SU-DHL-6 (cell line): ENCODE results near the gene SRP54.
"Not testable (repeated sequence)": the region's sequence is repeated elsewhere in the genome, so short reads cannot be mapped to it uniquely, and the experiment has no call there.

ENCODE experiments used
- H2AFZ ChIP-seq: fragments of 200-600 bp; sonication (generic); 2 replicates; pipeline ENCODE4 v1.6.1; 2014; ENCODE audit warnings: low read depth, mild to moderate bottlenecking, moderate library complexity, mixed read lengths, antibody characterized with exemption, low read length; ENCODE audit not compliant: severe bottlenecking
- H3F3A ChIP-seq: fragments of 200-600 bp; shearing (Covaris generic); 2 replicates; pipeline ENCODE4 v1.6.0; 2016; ENCODE audit warnings: antibody characterized with exemption, mild to moderate bottlenecking; ENCODE audit not compliant: insufficient read depth
- H3K27ac ChIP-seq: fragments of 200-600 bp; sonication (generic); 2 replicates; pipeline ENCODE4 v1.5.1; 2016; ENCODE audit warnings: low read depth, mild to moderate bottlenecking, low read length, moderate library complexity, mixed read lengths
- H3K27me3 ChIP-seq: fragments of 200-600 bp; sonication (generic), shearing (Covaris generic); 2 replicates; pipeline ENCODE4 v1.6.0; 2014; ENCODE audit warnings: mild to moderate bottlenecking, low read length
- H3K36me3 ChIP-seq: fragments of 200-600 bp; sonication (generic); 2 replicates; pipeline ENCODE4 v1.6.1; 2014; ENCODE audit warnings: mild to moderate bottlenecking, low read length, mixed read lengths
- H3K4me2 ChIP-seq: fragments of 300-600, 200-600 bp; shearing (Covaris generic), sonication (generic); 2 replicates; pipeline ENCODE4 v1.6.0; 2014; ENCODE audit warnings: low read length, low read depth, mild to moderate bottlenecking; ENCODE audit not compliant: poor library complexity, severe bottlenecking
- H3K4me3 ChIP-seq: fragments of 200-600 bp; sonication (generic); 2 replicates; pipeline ENCODE4 v1.5.1; 2014; ENCODE audit warnings: antibody characterized with exemption, low read length, mild to moderate bottlenecking, mixed read lengths; ENCODE audit not compliant: insufficient read depth, poor library complexity, severe bottlenecking
- H3K79me2 ChIP-seq: fragments of 200-600 bp; sonication (generic); 2 replicates; pipeline ENCODE4 v1.6.1; 2014; ENCODE audit warnings: mild to moderate bottlenecking, low read length, moderate library complexity; ENCODE audit not compliant: insufficient read depth
- H3K9ac ChIP-seq: fragments of 200-600 bp; sonication (generic); 2 replicates; pipeline ENCODE4 v1.7.0; 2014; ENCODE audit warnings: mild to moderate bottlenecking, low read length
- H3K9me2 ChIP-seq: fragments of 200-600 bp; sonication (generic); replicated peaks from 2 replicates; pipeline ENCODE4 v1.6.1; 2014; ENCODE audit warnings: low read length; ENCODE audit not compliant: insufficient read depth
- H3K9me3 ChIP-seq: fragments of 200-600 bp; sonication (generic); 2 replicates; pipeline ENCODE4 v1.6.1; 2014; ENCODE audit warnings: low read length, mixed read lengths; ENCODE audit not compliant: insufficient read depth
- H4K20me1 ChIP-seq: fragments of 200-600 bp; sonication (generic); 2 replicates; pipeline ENCODE4 v1.6.1; 2014; ENCODE audit warnings: low read depth, mild to moderate bottlenecking, antibody characterized with exemption, low read length, moderate library complexity, mixed read lengths
- EZH2phosphoT487 ChIP-seq: fragments of 200-600 bp; sonication (generic), shearing (Covaris generic); conservative IDR thresholded peaks from 2 replicates; pipeline ENCODE4 v1.6.1; 2018; ENCODE audit warnings: mild to moderate bottlenecking, antibody characterized with exemption, low read length, moderate library complexity, mixed read lengths
- TF ChIP-seq, protein P1 (sequence below): fragments of 200-600 bp; sonication (generic); IDR thresholded peaks from one replicate; pipeline ENCODE4 v1.5.1; 2017; ENCODE audit warnings: antibody characterized with exemption, mild to moderate bottlenecking, low read length, moderate library complexity; ENCODE audit not compliant: insufficient read depth, poor library complexity, severe bottlenecking

The SRP54 gene

DNA sequence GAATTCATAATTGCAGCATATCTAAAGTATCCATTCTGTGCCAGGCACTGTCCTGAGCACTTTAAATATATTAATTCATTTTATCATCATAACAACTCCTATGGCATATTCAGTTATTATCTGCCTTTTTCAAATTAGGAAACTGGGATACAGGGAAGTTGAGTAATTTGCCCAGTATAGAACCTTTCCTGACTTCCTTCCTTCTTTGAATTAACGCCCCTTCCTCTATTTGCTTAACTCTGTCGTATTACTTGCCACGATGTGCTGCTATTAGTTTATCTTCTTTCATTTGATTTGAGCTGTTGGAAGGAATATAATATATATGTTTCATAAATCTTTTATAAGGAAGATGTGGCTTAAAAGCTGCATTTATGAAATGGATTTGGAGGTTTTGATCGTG is 37.9 kb downstream of the SRP54 start:
- no peak overlapping the region for H3K27ac ChIP-seq
- H3K36me3 ChIP-seq, result peaks cover 35% of the 10 kb centered on the region; the same call in 1 of the 2 replicates
- H3K4me2 ChIP-seq, result no peak overlapping the region
- no peaks in the 10 kb centered on the region for H3K79me2 ChIP-seq
- no peak overlapping the region for H3K9ac ChIP-seq
- no peak for TF ChIP-seq EZH2phosphoT487
- TF ChIP-seq, protein P1, sequence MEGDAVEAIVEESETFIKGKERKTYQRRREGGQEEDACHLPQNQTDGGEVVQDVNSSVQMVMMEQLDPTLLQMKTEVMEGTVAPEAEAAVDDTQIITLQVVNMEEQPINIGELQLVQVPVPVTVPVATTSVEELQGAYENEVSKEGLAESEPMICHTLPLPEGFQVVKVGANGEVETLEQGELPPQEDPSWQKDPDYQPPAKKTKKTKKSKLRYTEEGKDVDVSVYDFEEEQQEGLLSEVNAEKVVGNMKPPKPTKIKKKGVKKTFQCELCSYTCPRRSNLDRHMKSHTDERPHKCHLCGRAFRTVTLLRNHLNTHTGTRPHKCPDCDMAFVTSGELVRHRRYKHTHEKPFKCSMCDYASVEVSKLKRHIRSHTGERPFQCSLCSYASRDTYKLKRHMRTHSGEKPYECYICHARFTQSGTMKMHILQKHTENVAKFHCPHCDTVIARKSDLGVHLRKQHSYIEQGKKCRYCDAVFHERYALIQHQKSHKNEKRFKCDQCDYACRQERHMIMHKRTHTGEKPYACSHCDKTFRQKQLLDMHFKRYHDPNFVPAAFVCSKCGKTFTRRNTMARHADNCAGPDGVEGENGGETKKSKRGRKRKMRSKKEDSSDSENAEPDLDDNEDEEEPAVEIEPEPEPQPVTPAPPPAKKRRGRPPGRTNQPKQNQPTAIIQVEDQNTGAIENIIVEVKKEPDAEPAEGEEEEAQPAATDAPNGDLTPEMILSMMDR, result no peak
- H3K9me2 ChIP-seq, result no peaks in the 10 kb centered on the region
- no peaks in the 10 kb centered on the region for H3K27me3 ChIP-seq
- H3K4me3 ChIP-seq, result no peak overlapping the region
- no peak overlapping the region for H2AFZ ChIP-seq
- H3F3A ChIP-seq, result no peaks in the 10 kb centered on the region
- no peaks in the 10 kb centered on the region for H4K20me1 ChIP-seq
- H3K9me3 ChIP-seq, result no peaks in the 10 kb centered on the region

DNA sequence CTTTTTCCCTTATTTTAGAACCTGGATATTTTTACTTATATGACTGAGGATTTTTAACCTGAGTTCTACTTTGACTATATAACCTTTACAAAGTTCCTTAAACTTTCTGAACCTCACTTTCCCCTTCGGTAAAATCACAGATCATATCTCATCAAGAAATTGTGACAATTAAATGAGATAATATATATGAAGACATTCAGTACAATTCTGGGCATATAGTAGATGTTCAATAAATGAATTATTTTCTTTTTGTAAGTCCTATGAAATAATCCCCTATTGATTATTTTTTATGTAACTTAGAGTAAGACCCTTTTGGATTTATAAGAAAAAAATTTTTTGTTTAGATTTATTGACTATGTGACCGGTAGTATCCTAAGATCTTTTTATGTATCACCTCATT is 45.6 kb downstream of the SRP54 start:
- no peak overlapping the region for H3K4me3 ChIP-seq
- no peaks in the 10 kb centered on the region for H3F3A ChIP-seq
- H3K79me2 ChIP-seq, result no peaks in the 10 kb centered on the region
- no peak overlapping the region for H3K9ac ChIP-seq
- no peak overlapping the region for H3K4me2 ChIP-seq
- no peak overlapping the region for H2AFZ ChIP-seq
- H3K9me3 ChIP-seq, result no peaks in the 10 kb centered on the region; the same call in 1 of the 2 replicates
- peaks cover 21% of the 10 kb centered on the region for H3K36me3 ChIP-seq
- H3K27ac ChIP-seq, result no peak overlapping the region
- no peaks in the 10 kb centered on the region for H3K9me2 ChIP-seq
- TF ChIP-seq EZH2phosphoT487, result no peak
- TF ChIP-seq, protein P1, result no peak
- no peaks in the 10 kb centered on the region for H4K20me1 ChIP-seq
- H3K27me3 ChIP-seq, result no peaks in the 10 kb centered on the region

DNA sequence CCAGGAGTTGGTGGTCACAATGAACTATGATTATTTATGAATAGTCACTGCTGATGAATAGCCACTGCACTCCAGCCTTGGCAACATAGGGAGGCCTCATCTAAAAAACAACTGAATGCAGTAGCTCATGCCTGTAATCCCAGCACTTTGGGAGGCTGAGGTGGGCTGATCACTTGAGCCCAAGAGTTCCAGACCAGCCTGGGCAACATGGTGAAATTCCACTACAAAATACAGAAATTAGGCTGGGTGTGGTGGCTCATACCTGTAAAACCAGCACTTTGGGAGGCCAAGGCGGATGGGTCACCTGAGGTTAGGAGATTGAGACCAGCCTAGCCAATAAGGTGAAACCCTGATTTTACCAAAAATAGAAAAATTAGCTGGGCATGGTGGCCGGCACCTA is 49.8 kb downstream of the SRP54 start:
- no peak overlapping the region for H3K4me2 ChIP-seq
- no peaks in the 10 kb centered on the region for H3K79me2 ChIP-seq
- peaks cover 23% of the 10 kb centered on the region for H3K36me3 ChIP-seq
- TF ChIP-seq EZH2phosphoT487, result no peak
- TF ChIP-seq, protein P1, result no peak
- no peaks in the 10 kb centered on the region for H4K20me1 ChIP-seq
- no peaks in the 10 kb centered on the region for H3K9me2 ChIP-seq
- peaks cover 7% of the 10 kb centered on the region; the same call in 1 of the 2 replicates for H3K9me3 ChIP-seq
- no peaks in the 10 kb centered on the region for H3K27me3 ChIP-seq
- H2AFZ ChIP-seq, result no peak overlapping the region
- H3K9ac ChIP-seq, result no peak overlapping the region
- no peak overlapping the region for H3K27ac ChIP-seq
- H3F3A ChIP-seq, result no peaks in the 10 kb centered on the region
- H3K4me3 ChIP-seq, result no peak overlapping the region

DNA sequence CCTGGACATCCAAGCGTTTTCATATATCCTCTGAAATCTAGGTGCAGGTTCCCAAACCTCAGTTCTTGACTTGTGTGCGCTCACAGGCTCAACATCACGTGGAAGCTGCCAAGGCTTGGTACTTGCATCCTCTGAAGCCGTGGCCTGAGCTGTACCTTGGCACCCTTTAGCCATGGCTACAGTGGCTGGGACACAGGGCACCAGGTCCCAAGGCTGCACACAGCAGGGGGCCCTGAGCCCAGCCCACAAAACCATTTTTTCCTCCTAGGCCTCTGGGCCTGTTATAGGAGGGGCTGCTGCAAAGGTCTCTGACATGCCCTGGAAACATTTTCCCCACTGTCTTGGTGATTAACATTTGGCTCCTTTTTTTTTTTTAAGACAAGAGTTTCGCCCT is 51.6 kb downstream of the SRP54 start:
- no peak overlapping the region for H2AFZ ChIP-seq
- H3K4me3 ChIP-seq, result no peak overlapping the region
- no peak overlapping the region for H3K4me2 ChIP-seq
- no peaks in the 10 kb centered on the region for H3K79me2 ChIP-seq
- H3F3A ChIP-seq, result peaks cover 4% of the 10 kb centered on the region; the same call in 1 of the 2 replicates
- H3K9me2 ChIP-seq, result no peaks in the 10 kb centered on the region
- H3K27ac ChIP-seq, result no peak overlapping the region
- H3K36me3 ChIP-seq, result peaks cover 12% of the 10 kb centered on the region
- no peak overlapping the region for H3K9ac ChIP-seq
- no peaks in the 10 kb centered on the region for H4K20me1 ChIP-seq
- H3K9me3 ChIP-seq, result peaks cover 7% of the 10 kb centered on the region; the same call in 1 of the 2 replicates
- TF ChIP-seq, protein P1, result no peak
- TF ChIP-seq EZH2phosphoT487, result no peak
- H3K27me3 ChIP-seq, result no peaks in the 10 kb centered on the region

DNA sequence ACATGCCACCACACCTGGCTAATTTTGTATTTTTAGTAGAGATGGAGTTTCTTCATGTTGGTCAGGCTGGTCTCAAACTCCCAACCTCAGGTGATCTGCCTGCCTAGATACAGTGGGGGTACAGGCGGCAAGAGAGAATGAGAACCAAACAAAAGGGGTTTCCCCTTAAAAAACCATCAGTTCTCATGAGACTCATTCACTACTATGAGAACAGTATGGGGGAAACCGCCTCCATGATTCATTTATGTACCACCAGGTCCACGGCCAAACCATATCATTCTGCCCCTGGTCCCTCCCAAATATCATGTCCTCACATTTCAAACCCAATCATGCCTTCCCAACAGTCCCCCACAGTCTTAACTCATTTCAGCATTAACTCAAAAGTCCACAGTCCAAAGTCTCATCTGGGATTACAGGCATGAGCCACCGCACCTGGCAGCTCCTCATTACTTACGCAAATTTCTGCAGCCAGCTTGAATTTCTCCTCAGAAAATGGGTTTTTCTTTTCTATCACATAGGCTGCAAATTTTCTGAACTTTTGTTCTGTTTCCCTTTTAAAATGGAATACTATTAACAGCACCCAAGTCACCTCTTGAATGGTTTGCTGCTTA is 52.3 kb downstream of the SRP54 start:
- H3F3A ChIP-seq, H3K9me2 ChIP-seq, H3K4me2 ChIP-seq, H4K20me1 ChIP-seq, H3K4me3 ChIP-seq, H3K27ac ChIP-seq, H2AFZ ChIP-seq, H3K27me3 ChIP-seq, H3K9me3 ChIP-seq, H3K79me2 ChIP-seq, H3K9ac ChIP-seq: not testable (repeated sequence)
- H3K36me3 ChIP-seq, result peaks cover 12% of the 10 kb centered on the region
